Uterus (tissue), 4 donors: ENCODE results near the gene ARHGAP1. TPM values are rescaled to one million over a fixed set of nuclear protein-coding genes. Genes with fewer than 3 reads are reported as not detected.

ENCODE experiments used
- DNase-seq, 2 donors: peaks; one replicate each; pipeline ENCODE4 v3.0.0-alpha.2; 2019 to 2020
- H3K27ac ChIP-seq, 2 donors: fragments of 200-600 bp; sonication (generic); 1 replicate in 1 of 2; 2 replicates in 1 of 2; pipeline ENCODE4 v1.5.1; 2016 to 2018
- H3K27me3 ChIP-seq, 2 donors: fragments of 200-600 bp; sonication (generic); one replicate each; pipeline ENCODE4 v1.5.1; 2018 to 2019; ENCODE audit warnings: control low read depth in 1 of 2
- H3K36me3 ChIP-seq, 2 donors: fragments of 200-600 bp; sonication (generic); one replicate each; pipeline ENCODE4 v1.5.1; 2019; ENCODE audit warnings: control low read depth in 1 of 2
- H3K4me1 ChIP-seq, 2 donors: fragments of 200-600 bp; sonication (generic); one replicate each; pipeline ENCODE4 v1.5.1; 2018 to 2019; ENCODE audit warnings: control low read depth in 1 of 2
- H3K4me3 ChIP-seq, 2 donors: fragments of 200-600 bp; sonication (generic); 1 replicate in 1 of 2; 2 replicates in 1 of 2; pipeline ENCODE4 v1.5.1; 2018 to 2019; ENCODE audit warnings: mild to moderate bottlenecking in 1 of 2
- H3K9me3 ChIP-seq, 2 donors: fragments of 200-600 bp; sonication (generic); one replicate each; pipeline ENCODE4 v1.5.1; 2019; ENCODE audit warnings: control low read depth in 1 of 2
- POLR2A ChIP-seq, 2 donors: fragments of 450-650 bp; IDR thresholded peaks; one replicate each; pipeline ENCODE4 v1.6.1; 2016; ENCODE audit warnings: antibody characterized with exemption in 2 of 2, mild to moderate bottlenecking in 1 of 2, moderate library complexity in 1 of 2
- intact Hi-C: fragments of 100-400 bp; cut with DNase I; formaldehyde crosslinking; loops from one replicate; pipeline ENCODE4 v1.15.1; 2023; ENCODE audit warnings: low total_unique reads
- total RNA-seq, 4 donors: library from RNA; depleted of rRNA in 3 of 4; stranded (reverse); fragments of >200 nt in 3 of 4; gene quantifications; one replicate each; pipeline versions ENCODE4 v1.1.0 to v1.2.4, GENCODE V29; 2014 to 2023
- TF ChIP-seq, protein P1 (sequence below), 4 experiments: fragments of 200-600 bp in 2 of 4; fragments of 450-650 bp in 2 of 4; sonication (generic) in 2 of 4; IDR thresholded peaks; one replicate each; pipeline ENCODE4 v1.5.1; 2016 to 2019; ENCODE audit warnings: antibody characterized with exemption in 4 of 4, mild to moderate bottlenecking in 2 of 4, moderate library complexity in 1 of 4
- donor health status: DM: yes; HTN: yes; CAD: no.

ARHGAP1 gene
- total RNA-seq, 4 donors from 2014 or later, result 27.9 to 114 (median 37.3) TPM

DNA sequence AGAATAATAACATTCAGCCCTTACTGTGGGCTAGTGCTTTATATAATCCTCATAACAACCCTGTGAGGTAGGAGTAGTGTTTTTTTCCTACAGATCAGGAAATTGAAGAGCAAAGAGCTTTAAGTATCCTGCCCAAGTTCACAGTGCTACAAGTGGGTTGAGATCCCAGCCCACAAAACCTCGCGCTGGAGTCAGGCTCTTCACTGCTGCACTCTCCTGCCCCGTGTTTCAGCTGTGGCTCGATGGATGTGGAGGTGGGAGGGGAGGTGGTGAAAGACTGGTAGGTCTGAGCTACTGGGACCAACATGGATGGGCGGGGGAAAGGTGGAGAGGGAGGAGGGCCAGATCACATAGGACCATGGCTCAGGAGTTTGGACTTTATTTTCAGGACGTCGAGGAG, 6.5 kb upstream of the ARHGAP1 start:
- intact Hi-C loops, result no loop called here
- no peak overlapping the region for H3K27ac ChIP-seq
- no peaks in the 10 kb centered on the region for H3K36me3 ChIP-seq
- H3K4me1 ChIP-seq, result peaks cover 0 to 7% of the 10 kb centered on the region in 2 donors
- no peak overlapping the region for H3K4me3 ChIP-seq
- H3K27me3 ChIP-seq, result no peaks in the 10 kb centered on the region
- no peak for DNase-seq
- TF ChIP-seq, protein P1, sequence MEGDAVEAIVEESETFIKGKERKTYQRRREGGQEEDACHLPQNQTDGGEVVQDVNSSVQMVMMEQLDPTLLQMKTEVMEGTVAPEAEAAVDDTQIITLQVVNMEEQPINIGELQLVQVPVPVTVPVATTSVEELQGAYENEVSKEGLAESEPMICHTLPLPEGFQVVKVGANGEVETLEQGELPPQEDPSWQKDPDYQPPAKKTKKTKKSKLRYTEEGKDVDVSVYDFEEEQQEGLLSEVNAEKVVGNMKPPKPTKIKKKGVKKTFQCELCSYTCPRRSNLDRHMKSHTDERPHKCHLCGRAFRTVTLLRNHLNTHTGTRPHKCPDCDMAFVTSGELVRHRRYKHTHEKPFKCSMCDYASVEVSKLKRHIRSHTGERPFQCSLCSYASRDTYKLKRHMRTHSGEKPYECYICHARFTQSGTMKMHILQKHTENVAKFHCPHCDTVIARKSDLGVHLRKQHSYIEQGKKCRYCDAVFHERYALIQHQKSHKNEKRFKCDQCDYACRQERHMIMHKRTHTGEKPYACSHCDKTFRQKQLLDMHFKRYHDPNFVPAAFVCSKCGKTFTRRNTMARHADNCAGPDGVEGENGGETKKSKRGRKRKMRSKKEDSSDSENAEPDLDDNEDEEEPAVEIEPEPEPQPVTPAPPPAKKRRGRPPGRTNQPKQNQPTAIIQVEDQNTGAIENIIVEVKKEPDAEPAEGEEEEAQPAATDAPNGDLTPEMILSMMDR (IDR thresholded peaks at IDR 0.05), result no peak
- TF ChIP-seq POLR2A (IDR thresholded peaks at IDR 0.05), result no peak
- H3K9me3 ChIP-seq, result no peaks in the 10 kb centered on the region

DNA sequence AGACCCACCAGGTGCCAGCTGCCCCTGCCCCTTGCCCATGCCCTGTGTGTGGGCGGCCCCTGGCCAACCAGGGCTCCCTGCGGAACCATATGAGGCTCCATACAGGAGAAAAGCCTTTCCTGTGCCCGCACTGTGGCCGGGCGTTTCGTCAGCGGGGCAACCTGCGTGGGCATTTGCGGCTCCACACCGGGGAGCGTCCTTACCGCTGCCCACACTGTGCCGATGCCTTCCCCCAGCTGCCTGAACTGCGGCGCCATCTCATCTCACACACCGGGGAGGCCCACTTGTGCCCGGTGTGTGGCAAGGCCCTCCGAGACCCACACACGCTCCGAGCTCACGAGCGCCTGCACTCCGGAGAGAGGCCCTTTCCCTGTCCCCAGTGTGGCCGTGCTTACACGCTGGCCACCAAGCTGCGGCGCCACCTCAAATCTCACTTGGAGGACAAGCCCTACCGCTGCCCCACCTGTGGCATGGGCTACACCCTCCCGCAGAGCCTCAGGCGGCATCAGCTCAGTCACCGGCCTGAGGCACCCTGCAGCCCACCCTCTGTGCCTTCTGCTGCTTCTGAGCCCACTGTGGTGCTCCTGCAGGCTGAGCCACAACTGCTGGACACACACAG, 4.8 kb upstream of the ARHGAP1 start:
- Histone ChIP-seq H3K4me3 (no peak overlapping the region), H3K27ac (no peak overlapping the region), H3K27me3 (no peaks in the 10 kb centered on the region), H3K4me1 (peaks cover 0 to 8% of the 10 kb centered on the region in 2 donors), H3K9me3 (no peaks in the 10 kb centered on the region), H3K36me3 (no peaks in the 10 kb centered on the region)
- intact Hi-C loops, result no loop called here
- no peak for TF ChIP-seq POLR2A (IDR thresholded peaks at IDR 0.05)
- TF ChIP-seq, protein P1 (IDR thresholded peaks at IDR 0.05), result no peak
- no peak for DNase-seq

DNA sequence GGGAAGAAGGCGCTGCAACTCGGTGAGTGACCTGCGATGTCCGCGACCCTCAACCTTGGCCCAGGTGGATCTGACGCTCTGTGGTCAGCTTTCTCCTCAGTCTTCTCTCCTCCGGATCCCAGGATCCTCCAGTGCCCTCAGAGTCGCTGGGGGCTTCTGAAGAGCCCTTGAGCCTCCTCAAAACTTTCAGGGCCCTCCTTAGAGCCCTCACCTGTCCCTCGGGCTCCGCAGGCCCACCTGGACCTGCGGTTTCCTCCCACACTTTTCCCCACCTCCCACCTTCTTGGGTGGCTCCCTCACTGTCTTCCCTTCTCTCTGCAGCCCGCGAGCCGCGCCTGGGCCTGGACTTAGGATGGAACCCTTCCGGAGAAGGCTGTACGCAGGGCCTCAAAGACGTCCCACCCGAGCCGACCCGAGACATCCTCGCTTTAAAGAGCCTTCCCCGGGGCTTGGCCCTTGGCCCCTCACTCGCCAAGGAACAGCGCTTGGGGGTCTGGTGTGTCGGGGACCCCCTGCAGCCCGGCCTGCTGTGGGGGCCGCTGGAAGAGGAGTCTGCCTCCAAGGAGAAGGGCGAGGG, 747 bp upstream of the ARHGAP1 start:
- peak overlapping the region; percentile 89 to 96 for H3K27ac ChIP-seq
- H3K36me3 ChIP-seq, result no peaks in the 10 kb centered on the region
- peaks cover 24% of the 10 kb centered on the region in 2 donors for H3K4me1 ChIP-seq
- no peaks in the 10 kb centered on the region for H3K9me3 ChIP-seq
- intact Hi-C loops, result no loop called here
- peak overlapping the region; percentile 82 to 92 for H3K4me3 ChIP-seq
- no peak for TF ChIP-seq POLR2A (IDR thresholded peaks at IDR 0.05)
- TF ChIP-seq, protein P1 (IDR thresholded peaks at IDR 0.05), result no peak
- H3K27me3 ChIP-seq, result no peaks in the 10 kb centered on the region
- no peak for DNase-seq

DNA sequence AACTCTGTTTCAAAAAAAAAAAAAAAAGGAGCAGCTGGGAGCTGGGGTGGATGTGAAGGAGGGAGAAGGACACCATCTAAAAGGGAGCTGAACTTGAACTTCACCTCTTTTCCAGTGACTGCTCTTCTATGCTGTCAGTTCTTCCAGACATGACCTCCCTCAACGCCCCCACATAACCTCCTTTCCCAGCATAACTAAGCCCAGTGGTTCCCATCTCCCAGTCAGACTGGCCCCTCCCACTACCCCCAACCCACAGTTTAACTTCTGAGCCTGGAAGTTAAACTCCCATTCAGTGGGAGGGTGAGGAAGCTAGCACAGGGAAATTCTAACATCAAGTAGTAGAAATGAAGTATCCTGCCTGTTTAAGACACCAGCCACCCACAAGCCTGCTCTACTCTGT, 1.8 kb downstream of the ARHGAP1 start:
- Histone ChIP-seq H3K4me1 (peaks cover 24 to 43% of the 10 kb centered on the region in 2 donors), H3K4me3 (peak overlapping the region in 1 of 2 donors; percentile 82), H3K36me3 (no peaks in the 10 kb centered on the region), H3K27ac (peak overlapping the region in 1 of 2 donors; percentile 89), H3K9me3 (no peaks in the 10 kb centered on the region), H3K27me3 (no peaks in the 10 kb centered on the region)
- DNase-seq, result no peak
- intact Hi-C loops, result no loop called here
- TF ChIP-seq POLR2A (IDR thresholded peaks at IDR 0.05), result no peak
- TF ChIP-seq, protein P1 (IDR thresholded peaks at IDR 0.05), result no peak

DNA sequence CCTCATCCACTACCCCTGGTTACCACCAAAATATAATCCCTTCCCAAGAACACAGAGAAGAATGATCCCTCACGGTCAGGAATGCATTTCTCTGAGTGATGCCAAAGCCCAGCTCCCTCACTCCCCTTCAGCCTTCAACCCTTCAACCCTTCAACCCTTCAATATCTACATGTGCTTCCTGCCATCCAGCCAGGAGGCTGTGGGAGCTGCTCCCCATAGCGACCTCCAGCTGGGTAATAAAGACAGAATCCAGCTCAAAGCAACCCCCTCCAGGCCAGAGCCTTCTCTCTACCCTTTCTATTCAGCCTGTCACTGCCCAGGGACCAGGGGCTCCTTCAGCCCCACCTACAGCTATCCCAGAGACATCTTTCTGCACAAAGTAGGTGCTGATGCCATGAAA, 2.7 kb downstream of the ARHGAP1 start:
- no peak for DNase-seq
- intact Hi-C loops, result no loop called here
- H3K36me3 ChIP-seq, result no peaks in the 10 kb centered on the region
- no peaks in the 10 kb centered on the region for H3K9me3 ChIP-seq
- H3K27ac ChIP-seq, result peak overlapping the region; percentile 25 to 89
- no peak overlapping the region for H3K4me3 ChIP-seq
- H3K27me3 ChIP-seq, result no peaks in the 10 kb centered on the region
- peaks cover 24 to 43% of the 10 kb centered on the region in 2 donors for H3K4me1 ChIP-seq
- TF ChIP-seq POLR2A (IDR thresholded peaks at IDR 0.05), result no peak
- TF ChIP-seq, protein P1 (IDR thresholded peaks at IDR 0.05), result no peak
